GF-D8 (cell line): ENCODE data around the gene MYZAP.

Source experiments
- DNase-seq: peaks from one replicate; lab custom pipeline; 2025; lab: John Stamatoyannopoulos, UW

The MYZAP gene, protein sequence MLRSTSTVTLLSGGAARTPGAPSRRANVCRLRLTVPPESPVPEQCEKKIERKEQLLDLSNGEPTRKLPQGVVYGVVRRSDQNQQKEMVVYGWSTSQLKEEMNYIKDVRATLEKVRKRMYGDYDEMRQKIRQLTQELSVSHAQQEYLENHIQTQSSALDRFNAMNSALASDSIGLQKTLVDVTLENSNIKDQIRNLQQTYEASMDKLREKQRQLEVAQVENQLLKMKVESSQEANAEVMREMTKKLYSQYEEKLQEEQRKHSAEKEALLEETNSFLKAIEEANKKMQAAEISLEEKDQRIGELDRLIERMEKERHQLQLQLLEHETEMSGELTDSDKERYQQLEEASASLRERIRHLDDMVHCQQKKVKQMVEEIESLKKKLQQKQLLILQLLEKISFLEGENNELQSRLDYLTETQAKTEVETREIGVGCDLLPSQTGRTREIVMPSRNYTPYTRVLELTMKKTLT

DNA sequence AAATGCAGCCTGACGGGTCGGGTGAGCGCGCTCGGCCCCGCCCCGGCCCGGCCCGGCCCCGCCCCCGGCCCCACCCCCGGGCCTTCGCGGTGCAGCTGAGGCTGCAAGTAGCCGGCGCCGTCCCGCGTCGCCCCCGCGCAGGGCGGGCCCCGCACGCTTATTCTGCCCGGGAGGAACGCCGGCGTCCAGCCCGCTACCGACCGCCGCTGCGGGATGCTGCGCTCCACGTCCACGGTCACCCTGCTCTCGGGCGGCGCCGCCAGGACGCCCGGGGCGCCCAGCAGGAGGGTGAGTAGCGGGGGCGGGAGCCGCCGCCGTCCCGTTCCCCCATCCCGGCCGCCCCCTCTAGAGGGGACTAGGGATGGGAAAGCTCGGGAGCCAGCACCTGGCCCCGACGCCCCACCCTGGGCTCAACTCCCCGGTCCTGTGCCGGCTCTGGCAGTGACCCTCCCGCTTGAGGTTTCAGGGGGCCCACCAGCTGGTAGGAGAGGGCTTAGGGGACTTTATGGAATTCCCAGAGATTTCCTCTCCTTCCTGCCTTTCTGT is at the start of gene MYZAP:
Gene MYZAP (plus strand): TSS at position 83 of the 546 bp plus-strand sequence. CDS start 131 bp downstream, at position 214.
- no peak for DNase-seq

DNA sequence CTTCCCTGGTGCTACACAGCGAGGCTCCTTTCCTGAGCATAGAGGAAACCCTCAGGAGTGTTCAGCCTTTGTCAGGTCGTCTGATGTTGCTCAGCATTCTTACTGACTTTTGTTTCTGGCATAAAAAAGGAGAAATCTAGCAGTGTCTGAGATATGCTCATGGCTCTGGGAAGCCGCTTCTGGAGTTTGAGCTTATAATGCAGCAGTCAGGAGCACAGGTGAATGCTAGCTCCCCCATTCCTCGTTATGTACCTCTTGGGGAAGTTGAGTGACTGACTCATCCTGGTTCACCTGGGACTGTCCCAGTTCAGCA is 49.2 kb upstream of the MYZAP start:
- DNase-seq: no peak

DNA sequence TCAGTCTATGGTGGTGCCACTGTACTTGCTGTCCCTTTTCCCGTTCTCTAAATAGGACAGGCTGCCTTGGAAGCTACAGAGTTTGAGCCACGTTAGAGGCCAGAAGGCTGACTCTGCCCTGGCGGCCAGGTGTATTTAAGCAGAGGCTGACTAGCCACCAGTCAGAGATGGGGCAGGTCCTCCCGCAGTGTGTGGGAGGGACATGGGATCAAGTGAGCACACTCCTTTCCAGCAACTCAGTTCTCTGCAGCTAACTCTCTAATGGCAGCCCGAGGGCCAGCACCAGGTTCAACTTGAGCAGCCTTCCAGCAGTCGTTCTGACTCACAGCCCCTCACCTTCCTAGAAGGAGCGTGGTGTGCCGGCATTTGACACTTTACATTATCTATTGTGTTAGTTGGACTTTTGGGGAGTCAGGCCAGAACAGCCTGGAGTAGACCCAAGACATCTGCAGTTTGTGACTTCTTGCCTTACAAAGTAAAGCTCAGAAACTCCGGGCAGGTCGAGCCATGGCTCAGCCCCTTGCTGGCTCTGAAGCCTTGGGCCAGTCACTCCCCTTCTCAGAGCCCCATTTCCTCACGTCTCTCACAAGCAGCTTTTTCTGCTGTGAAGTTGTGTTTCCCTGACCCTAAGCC is 46.7 kb upstream of the MYZAP start:
- no peak for DNase-seq

DNA sequence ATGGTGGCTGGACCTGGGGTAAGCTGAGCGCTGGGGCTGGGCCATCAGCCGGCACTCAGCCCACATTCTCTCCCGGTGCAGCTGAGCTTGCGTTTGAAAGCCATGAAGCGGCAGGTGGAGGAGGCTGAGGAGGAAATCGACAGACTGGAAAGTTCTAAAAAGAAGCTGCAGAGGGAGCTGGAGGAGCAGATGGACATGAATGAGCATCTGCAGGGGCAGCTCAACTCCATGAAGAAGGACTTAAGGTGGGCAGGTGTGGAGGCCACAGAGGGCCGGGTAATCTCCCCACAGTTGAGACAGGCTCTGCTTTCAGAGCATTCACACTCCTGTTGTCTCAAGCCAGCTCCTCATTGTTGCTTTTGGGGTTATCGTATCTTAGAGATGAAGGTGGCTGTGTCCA is 45.7 kb upstream of the MYZAP start:
- no peak for DNase-seq

DNA sequence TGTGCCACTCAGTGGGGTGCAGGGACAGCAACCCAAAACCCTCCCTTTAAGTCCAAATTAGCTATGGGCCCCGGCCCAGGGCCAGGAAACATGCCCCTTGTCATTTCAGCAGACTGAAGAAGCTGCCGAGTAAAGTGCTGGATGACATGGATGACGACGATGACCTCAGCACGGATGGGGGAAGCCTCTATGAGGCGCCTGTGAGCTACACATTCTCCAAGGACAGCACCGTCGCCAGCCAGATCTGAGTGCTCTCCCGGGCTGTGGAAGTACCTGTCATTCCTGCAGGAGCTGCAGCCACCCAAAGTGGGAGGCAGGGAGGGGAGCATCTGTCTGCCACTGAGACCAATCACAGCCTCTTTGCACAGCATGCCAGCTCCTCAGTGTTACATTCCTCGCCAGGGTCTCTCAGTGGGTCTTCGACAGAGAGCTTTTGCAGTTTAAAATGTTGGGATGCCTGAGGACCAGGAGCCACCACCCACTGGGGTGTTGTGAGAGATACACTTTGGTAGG is 44.4 kb upstream of the MYZAP start:
- no peak for DNase-seq

DNA sequence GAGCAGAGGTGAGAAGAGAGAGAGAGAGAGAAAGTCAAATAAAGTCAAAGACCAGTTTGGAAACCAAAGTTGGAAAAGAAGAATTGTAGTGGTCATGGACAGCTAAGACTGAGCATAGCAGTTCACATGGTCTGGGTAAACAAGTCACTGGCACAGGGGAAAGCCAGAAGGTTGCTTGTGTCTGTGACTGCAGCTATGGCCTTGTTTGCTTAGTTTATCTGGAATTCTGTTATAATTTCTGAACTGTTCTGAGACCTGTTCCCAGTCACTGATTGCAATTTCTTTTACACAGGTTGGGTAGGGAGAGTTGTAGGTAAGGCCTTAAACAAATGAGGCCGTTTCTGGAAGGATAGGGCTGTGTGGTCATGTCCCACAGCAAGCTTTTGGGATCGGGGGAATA is 43.4 kb upstream of the MYZAP start:
- no peak for DNase-seq

DNA sequence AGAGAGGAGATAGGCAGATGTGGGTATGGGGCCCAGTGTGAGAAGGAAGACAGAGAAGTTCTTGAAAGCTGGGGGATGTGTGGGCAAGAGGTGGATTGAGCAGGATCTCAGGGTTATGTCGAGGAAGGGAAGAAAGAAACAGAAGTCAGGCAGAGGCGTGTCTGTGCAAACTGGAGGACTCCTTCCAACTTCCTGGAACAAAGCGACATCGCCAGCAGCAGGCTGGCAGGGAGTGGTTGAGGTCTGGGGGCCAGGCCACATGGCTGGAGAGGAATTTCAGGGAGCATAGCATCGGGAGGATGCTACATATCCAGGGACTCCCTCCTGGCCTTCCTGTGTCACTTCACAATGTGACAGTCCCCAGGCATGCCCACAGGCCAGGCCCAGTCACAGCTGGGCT is 42.9 kb upstream of the MYZAP start:
- no peak for DNase-seq

DNA sequence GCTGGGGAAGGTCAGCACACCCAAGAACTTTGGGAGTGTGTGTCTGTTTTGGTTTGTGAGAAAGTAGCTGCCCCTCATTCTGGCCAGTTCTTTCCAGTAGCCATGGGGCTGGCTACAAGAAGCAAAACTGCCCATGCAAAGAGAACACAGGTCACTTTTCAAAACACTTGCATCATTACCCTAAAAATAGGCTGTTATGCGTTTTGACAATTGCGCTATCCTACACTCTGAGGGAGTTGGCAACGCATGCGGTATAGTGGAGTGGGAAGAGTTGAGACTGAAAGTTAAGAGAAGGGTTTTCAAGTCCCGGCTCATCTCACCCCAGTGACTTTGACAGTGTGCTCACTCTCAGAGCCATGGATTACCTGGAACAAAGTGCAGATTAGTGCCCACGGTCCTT is 41.8 kb upstream of the MYZAP start:
- no peak for DNase-seq

DNA sequence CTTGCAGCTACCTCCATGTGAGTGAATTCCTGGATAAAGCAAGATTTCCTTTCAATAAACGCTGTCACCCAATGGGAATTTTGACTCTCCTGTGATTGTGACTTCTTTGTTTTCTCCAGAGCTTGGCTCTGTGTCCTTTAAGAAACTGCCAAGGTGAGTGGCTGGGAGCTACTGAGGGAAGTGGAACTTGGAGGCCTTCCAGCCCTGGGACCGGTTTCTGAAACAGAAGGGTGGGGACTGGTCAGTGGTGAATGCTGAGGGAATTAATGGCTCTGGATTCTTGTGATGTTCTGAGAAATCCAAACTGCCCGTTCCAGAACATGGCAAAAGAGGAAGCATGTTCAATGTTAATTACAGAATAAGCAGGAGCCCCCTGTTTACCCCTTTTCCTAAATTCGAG is 41.1 kb upstream of the MYZAP start:
- no peak for DNase-seq

DNA sequence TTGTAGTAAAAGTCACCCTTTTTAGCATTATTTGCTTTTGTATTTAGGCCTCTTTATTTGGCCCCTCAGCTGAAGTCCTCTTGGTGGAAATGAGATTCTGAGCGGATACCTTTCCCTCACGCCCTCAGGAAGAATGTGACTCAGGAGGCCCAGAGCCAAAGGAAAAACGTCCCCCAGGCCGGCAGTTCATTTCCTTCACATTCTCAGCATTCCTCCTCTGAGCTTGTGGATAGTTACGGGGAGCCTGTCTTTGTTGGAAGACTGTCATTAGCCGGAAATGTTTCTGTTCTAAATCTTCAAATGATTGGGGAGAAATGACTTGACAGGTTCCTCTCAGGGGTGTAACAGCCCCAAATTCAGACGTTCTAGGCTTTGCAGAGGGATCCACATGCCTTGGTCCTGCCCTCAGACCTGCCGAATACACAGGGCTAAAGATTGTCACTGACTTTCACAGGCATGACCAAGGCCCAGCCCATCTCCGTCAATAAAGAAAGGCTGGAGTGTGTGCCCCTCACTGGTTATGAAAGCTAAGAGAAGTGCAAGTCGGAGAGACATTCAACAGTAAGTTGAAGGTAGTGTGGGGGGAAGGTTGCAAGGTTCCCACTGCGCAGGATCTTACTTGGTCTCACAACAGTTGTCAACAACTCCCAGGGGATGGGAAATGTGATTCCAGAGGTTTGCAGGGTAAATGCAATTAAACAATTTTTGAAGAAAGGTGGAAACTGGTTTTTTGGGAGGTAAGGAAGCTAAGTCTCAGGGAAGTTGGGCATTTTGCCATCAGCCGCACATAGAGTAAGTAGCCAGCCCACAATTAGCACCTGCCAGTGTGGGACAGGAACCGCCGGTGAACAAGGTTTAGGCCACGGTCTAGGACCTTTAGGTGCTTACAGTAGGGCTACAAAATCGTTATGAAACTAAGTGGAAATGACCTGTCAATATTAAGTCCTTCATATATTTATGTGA is 39.7 kb upstream of the MYZAP start:
- no peak for DNase-seq

DNA sequence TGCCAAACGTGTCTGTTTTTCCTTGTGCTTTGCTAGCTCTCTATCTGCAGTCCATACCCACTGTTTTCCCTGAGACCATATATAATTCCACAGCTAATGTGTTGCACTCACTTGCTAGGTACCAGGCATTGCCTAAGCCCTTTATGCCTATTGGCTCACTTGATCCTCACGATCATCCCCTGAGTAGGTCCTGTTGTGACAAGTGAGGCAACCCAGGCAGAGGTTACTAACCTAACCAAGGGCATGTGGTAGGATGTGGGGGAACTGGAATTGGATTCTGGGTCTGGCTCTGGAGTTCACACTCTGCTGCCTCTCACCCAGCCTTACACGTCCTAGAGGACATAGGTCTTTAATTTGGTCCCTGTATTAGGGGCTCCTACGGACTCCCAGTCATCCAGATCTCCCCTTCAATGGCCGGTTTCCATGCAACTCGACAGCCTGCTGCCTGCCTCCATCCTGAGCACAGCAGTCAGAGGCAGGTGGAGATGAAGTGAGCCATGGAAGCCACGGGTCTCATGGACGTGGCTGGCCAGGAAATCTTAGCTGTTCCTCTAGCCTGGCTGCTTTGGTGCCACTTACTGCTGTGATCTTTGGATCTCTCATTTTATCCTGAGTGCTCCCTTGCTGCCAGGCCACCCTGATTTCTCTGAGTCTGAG is 38.9 kb upstream of the MYZAP start:
- no peak for DNase-seq

DNA sequence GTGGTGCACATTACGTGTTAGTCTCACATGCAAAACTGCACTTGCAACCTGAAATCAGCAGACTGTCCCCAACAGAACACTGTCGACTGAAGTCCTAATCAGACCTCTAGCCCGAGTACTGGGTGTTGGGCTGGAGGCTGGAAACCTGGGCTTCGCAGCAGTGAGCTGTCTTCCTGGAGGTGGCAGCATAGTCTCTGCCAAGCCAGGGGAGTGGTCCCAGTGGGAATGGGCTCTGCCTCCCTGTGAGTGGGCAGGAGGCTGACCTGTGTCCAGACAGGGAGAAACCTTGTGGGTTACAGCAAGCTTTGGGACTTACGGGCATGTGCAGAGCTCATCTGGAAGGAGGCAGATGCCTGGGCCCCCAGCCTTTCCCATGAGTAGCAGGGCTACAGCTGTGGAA is 38.2 kb upstream of the MYZAP start:
- no peak for DNase-seq

DNA sequence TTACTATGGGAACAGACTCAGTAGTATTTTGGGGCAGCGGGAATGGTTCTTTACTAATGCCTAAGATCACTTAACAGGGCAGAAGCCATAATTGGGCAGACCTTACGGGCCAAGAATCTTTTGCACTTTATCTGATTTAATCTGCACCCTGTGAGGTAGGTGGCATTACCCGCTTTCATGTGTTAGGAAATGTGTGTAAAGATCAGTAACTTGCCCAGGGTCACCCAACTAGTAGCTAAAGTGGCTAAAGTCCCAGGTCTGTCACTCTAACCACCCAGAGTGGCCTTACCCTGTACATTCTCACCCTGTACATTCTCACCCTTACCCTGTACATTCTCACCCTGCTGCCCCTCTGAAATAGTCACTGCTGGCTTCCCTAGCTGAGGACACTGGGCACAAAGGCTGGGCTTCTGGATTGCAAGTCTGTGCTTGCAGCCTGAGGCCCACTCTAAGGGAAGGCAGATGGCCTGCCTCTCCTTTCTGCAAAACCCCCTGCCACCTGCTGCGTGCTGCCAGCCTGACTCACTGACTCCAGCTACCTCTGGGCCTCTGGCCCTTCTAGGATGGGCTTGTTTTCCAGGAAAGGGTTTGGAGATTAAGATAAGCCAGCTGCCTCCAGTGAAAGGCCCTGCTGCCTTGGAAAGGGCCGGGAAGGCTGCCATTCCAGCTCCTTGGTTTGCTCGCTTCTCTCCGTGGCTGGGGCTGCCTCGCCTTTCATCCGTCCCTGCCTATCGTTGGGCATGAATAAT is 37.5 kb upstream of the MYZAP start:
- no peak for DNase-seq

DNA sequence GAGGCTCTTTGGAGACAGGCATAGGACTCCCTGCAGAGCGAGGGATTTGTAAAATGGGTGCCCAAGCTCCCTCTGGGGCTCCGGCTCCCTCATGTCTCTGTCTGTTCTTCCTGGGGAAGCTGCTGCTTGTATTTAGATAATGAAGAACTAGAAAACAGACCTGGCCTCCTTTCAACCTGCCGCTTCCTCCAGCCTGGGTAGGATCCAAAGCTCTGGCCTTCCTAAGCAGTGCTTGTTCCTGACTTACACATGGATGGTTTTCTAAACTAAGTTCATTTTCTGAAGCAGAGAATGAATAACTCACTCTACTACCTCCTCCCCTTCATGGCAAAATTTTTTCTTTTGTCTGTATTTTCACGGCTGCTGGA is 36.9 kb upstream of the MYZAP start:
- DNase-seq: no peak

DNA sequence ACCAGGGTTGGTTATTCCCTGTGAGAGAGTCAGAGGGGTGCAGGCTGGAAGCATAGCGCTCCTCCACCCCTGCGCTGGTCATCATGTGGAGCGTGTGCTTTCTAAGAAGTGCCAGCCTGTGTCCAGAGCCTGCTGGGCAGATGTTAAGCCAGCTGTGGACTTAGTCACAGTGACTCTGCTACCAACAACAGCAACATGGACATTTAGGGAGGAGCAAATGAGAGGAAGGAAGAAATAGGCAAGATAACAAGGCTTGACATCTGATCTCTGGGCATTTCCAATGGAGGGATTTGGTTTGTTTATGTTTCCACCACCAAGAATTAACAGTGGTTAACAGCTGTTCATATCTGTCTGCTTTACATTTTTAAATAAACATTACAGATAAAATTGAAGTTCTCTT is 36.4 kb upstream of the MYZAP start:
- DNase-seq: no peak

DNA sequence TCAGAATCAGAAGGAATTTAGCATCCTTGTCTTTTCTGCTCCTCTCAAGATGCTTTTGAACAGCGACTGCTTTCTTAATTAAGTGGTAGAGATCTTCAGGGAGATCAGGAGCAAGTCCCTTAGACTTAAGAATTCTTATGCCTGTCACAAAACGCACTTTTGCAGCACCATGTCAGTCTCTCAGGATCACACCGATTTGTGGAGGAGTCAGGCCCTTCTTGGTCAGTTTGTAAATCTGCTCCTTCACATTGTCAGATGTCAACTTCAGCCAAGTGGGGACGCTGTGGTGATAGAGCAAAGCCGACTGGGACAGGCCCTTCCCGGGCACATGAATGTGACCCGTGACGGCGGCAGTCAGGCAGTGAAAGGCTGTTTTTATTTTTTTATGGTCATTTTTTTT is 35.7 kb upstream of the MYZAP start:
- DNase-seq: no peak

DNA sequence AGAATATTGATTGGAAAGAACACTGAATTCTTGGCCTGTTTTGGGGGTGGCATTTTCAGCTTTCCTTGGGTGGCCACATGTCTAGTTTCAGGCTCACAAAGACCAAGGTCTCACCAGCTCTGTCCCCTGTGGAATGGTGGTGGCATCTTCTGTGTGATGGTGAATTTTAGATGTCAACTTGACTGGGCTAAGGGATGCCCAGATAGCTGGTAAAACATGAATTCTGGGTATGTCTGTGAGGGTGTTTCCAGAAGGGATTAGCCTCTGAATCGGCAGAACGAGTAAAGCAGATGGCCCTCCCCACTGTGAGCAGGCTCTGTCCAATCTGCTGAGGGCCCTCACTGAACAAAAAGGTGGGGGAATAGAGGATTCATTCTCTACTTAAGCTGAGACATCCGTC is 34.4 kb upstream of the MYZAP start:
- no peak for DNase-seq

DNA sequence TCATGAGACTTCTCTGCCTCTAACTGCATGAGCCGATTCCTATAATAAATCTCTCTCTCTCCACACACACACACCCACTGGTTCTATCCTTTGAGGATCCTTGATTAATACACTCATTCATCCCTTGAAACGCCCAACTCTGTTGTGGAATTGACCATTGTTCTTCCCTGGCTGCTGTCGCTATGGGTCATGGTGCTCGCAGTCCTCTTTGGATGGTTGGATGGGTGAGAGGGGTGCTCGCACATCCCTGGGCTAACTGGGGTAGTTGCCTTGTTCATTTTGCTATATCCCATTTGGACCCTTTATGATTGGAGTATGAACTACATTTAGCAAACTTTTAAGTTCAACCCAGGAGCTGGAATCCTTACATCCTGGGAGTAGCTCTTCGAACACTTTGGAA is 33.9 kb upstream of the MYZAP start:
- no peak for DNase-seq

DNA sequence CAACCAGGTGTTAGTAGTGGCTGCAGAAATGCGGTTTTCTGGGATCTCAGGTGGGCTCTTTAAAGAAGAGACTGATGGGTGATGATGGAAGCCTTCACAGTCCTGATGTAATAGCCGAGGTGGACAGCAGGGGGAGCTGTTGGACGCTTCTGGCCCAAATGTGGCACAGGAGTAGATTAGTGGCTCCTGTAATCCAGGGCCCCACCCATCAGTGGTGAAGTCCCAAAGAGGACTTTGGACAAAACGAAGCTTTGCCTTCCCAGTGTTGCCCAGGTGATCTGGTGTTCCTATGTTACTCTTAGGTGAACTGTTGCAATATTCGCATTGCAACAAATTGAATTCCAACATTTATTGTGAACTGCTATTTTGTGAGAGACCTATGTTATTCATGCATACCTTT is 31.8 kb upstream of the MYZAP start:
- DNase-seq: no peak

DNA sequence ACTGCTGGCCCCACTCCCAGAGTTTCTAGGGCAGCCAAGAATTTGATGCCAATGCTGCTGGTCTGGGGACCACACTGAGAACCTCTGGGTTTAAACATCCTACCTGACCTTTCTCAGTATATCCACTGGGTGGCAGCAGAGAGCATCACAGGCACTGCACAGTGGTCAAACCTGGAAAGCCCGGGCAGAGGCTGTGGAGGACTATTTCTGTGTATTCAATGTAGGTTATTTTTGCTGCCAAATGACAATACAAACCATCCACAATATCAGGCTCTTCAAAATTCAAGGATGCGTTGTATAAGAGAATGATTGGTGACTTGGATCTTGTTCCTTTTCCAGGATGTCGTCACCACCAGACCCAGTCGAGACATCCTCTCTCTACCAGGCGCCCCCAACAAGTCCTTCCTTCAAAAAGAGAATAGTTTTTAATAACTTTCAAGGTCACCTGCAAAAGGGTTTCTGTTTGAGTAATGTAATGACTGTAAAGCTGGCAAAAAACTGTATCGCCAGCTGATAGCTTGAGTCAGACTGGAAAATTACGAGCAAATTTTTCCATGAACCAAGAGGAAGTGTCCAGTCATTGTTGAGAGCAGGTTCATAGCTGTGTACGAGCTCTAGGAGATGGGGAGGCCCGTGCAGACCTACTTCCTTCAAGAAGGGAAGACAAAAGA is 30.5 kb upstream of the MYZAP start:
- DNase-seq: peak; percentile 33
